GM12878 (cell line): ENCODE measurements around the gene ANKHD1.

Source experiments
- E2F8 ChIP-seq: fragments of 450-650 bp; IDR thresholded peaks from 2 replicates; pipeline ENCODE4 v1.6.1; 2018; ENCODE audit warnings: mild to moderate bottlenecking, low read depth, moderate library complexity; ENCODE audit not compliant: partially characterized antibody
- EZH2 ChIP-seq: IDR thresholded peaks from 2 replicates; pipeline ENCODE4 v1.6.1; 2012; ENCODE audit warnings: low read depth, mild to moderate bottlenecking, control low read depth, inconsistent platforms, low read length, borderline replicate concordance; ENCODE audit not compliant: control insufficient read depth
- JUNB ChIP-seq: IDR thresholded peaks from 2 replicates; pipeline ENCODE4 v1.6.1; 2016; ENCODE audit warnings: antibody characterized with exemption, mild to moderate bottlenecking
- POLR2A ChIP-seq: IDR thresholded peaks from 2 replicates; pipeline ENCODE4 v1.6.1; 2011; ENCODE audit warnings: low read depth, mild to moderate bottlenecking, low read length
- TCF12 ChIP-seq: IDR thresholded peaks from 2 replicates; pipeline ENCODE4 v1.6.1; 2011; ENCODE audit warnings: low read depth, mild to moderate bottlenecking, low read length
- TF ChIP-seq, protein P1 (sequence below): IDR thresholded peaks from 2 replicates; pipeline ENCODE4 v1.6.1; 2012; ENCODE audit warnings: low read length, inconsistent platforms

DNA sequence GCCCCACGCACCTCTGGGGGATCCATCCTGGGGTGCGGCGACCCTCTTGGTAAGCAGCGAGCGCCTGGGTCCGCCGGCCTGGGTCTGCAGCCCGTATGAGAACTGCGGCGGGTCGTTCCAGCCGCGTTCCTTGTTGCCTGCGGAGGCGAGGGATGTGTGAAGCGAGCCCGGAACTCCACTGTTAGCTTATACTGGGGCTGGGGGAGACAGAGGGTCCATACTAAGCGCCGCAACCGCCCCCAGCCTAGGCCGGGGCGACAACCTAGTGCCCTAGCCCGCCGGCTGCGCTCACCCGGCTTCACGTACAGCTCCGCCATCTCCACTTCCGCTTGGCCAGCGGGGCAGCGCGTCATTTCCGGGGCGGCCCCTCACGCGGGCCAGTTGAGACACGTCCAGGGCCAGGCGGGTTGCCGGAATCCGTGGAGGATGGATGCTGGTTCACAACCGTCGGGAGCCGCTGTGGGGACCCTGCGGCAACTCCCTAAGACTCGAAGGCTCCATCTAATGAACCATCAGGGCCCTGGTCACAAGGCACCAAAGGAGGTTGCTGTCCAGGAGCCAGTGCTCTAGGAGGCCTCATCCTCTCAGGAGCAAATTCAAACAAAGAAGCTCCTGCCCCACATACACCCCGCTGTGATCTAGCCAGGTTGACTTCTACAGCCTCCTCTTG, 155.6 kb downstream of the ANKHD1 start, which contains the start of gene SRA1:
- TF ChIP-seq EZH2 (no peak), E2F8 (no peak), POLR2A (peak; percentile 97), JUNB (no peak), TCF12 (no peak; the same call in 1 of the 2 replicates)
- TF ChIP-seq, protein P1, sequence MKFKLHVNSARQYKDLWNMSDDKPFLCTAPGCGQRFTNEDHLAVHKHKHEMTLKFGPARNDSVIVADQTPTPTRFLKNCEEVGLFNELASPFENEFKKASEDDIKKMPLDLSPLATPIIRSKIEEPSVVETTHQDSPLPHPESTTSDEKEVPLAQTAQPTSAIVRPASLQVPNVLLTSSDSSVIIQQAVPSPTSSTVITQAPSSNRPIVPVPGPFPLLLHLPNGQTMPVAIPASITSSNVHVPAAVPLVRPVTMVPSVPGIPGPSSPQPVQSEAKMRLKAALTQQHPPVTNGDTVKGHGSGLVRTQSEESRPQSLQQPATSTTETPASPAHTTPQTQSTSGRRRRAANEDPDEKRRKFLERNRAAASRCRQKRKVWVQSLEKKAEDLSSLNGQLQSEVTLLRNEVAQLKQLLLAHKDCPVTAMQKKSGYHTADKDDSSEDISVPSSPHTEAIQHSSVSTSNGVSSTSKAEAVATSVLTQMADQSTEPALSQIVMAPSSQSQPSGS: no peak
